SK-N-SH (cell line): ENCODE measurements around the gene FASLG.

Source experiments
- CTCF ChIP-seq: fragments of 200-600 bp; sonication (generic); IDR thresholded peaks from 2 replicates; pipeline ENCODE4 v1.6.1; 2017; ENCODE audit warnings: antibody characterized with exemption, mild to moderate bottlenecking, moderate library complexity
- ELF1 ChIP-seq: IDR thresholded peaks from 2 replicates; pipeline ENCODE4 v1.4.0; 2012
- EP300 ChIP-seq, 2 experiments: IDR thresholded peaks; 2 replicates each; pipeline versions ENCODE4 v1.4.0 to v1.6.1; 2012; ENCODE audit warnings: borderline replicate concordance in 1 of 2, low read depth in 1 of 2, low read length in 1 of 2
- EZH2phosphoT487 ChIP-seq: fragments of 200-600 bp; sonication (generic); IDR thresholded peaks from 2 replicates; pipeline ENCODE4 v1.6.1; 2017; ENCODE audit warnings: low read depth, mixed run types, mild to moderate bottlenecking, antibody characterized with exemption, moderate library complexity, borderline replicate concordance
- MXI1 ChIP-seq: IDR thresholded peaks from 2 replicates; pipeline ENCODE4 v1.6.1; 2012; ENCODE audit warnings: mild to moderate bottlenecking, low read depth, low read length, improper control_type of control experiment

GRCh38 chr1:172609528-172609927, 49.4 kb upstream of the FASLG start:
- no peak for TF ChIP-seq ELF1
- peak; percentile 63 for TF ChIP-seq CTCF
- TF ChIP-seq MXI1 = no peak
- no peak for TF ChIP-seq EZH2phosphoT487
- no peak for TF ChIP-seq EP300 (IDR thresholded peaks at IDR 0.05; ENCODE audit: borderline replicate concordance in 1 of 2, low read depth in 1 of 2, low read length in 1 of 2)
